NCI-H2081 treated with DMSO at 0.1 percent for 48 hours (cell line): Measurements from ENCODE around the gene PARD6G.

Source experiments
- DNase-seq: peaks from one replicate; lab custom pipeline; 2025; lab: John Stamatoyannopoulos, UW

PARD6G gene

DNA sequence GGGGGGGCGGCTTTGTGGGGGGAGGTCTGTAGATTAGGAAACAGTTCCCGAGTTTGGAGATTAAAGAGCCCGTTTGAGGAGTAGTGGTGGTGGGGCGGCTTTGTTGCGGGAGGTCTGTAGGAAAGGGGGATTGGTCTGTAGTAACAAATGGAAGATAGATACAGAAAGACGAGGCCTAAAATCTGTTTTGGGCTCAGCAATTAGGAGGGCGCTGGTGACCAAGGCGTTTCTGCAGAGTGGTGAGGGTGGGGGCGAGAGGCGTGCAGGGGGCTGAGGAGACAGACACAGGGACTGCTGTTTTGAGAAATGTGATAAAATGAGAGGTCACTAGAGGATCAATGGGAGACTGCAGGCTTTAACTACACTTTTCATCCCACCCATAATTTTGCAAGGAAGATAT is 139.9 kb downstream of the PARD6G start:
- no peak for DNase-seq
